ENCODE data around the gene ARMH4. TPM values are rescaled to one million over a fixed set of nuclear protein-coding genes. Genes with fewer than 3 reads are reported as not detected.

ARMH4 gene
- total RNA-seq, 6 experiments from 2014 or later = 2.6 to 6.5 (median 3.7) TPM

DNA sequence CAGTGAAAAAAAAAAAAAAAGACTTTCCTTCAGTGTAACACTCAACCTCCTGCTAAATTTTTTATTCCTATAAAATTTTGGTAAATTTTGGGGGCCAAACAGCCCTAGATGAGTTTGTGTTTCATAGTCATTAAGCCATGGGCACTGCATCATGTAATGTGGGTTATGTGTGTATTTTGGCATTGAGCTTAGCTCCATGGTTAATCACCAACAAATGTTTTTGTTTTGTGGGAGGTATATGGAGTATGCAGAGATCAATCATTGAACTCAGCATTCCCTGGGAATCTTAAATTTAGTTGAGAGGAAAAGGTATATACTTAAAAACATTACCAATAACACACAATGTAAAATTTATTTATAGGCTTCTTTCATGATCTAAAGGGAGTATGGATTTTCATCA, 8.5 kb upstream of the ARMH4 start:
- Mint-ChIP-seq H3K4me3 (no peak overlapping the region), H3K27me3 (ENCODE audit: insufficient read depth) (peaks cover 18% of the 10 kb centered on the region), H3K36me3 (ENCODE audit: low read depth) (no peaks in the 10 kb centered on the region), H3K4me1 (ENCODE audit: low read depth) (peaks cover 2% of the 10 kb centered on the region), H3K9me3 (no peaks in the 10 kb centered on the region), H3K27ac (no peak overlapping the region)
- DNase-seq = no peak
- no peak for TF ChIP-seq CTCF (IDR thresholded peaks at IDR 0.05)

DNA sequence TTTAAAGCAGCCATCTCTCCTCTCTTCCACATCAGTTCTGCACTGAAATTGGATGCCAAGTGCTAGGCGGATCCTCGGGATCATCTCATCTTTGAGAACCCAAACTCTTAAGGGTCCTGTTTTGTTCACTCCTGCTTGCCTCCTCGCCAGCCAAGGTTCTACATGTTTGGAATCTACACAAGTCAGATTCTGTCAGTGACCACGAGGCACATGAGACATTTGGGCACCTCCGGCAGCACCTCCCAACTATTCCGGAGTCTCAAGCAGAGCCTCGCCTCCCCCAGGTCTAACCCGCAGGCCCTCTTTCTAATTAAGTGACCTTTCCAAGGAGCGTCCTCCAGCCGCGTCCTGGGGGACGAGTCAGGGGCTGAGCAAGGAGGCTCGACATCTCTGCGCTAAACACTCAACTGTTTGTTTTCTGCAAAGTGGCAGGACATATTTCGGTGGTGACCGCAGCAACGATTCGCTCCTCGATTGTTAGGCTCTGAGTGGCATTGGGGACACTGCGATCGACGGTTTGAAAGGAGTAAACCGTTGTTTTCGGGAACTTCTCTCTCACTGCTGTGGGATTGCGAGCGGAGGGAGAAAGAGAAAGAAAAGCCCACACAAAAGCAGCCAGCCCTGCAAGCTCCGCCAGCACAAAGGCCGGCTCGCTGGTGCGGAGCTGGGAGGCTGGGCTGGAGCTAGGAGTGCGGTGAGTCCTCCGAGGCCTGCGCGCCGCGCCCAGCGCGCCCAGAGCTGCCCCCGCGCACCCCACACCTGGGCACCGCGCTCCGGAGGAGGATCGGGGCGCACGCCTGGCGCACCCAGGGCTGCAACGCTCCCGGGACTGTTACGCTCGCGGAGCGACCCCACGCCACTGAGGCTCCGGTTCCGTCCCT, 640 bp downstream of the ARMH4 start:
- H3K27me3 Mint-ChIP-seq (ENCODE audit: insufficient read depth) = peaks cover 13% of the 10 kb centered on the region
- peak overlapping the region; percentile 87 for H3K4me3 Mint-ChIP-seq
- TF ChIP-seq CTCF (IDR thresholded peaks at IDR 0.05) = no peak
- peak; percentile 3 for DNase-seq
- H3K36me3 Mint-ChIP-seq (ENCODE audit: low read depth) = no peaks in the 10 kb centered on the region
- no peak overlapping the region for H3K27ac Mint-ChIP-seq
- peaks cover 14% of the 10 kb centered on the region for H3K4me1 Mint-ChIP-seq (ENCODE audit: low read depth)
- no peaks in the 10 kb centered on the region for H3K9me3 Mint-ChIP-seq

DNA sequence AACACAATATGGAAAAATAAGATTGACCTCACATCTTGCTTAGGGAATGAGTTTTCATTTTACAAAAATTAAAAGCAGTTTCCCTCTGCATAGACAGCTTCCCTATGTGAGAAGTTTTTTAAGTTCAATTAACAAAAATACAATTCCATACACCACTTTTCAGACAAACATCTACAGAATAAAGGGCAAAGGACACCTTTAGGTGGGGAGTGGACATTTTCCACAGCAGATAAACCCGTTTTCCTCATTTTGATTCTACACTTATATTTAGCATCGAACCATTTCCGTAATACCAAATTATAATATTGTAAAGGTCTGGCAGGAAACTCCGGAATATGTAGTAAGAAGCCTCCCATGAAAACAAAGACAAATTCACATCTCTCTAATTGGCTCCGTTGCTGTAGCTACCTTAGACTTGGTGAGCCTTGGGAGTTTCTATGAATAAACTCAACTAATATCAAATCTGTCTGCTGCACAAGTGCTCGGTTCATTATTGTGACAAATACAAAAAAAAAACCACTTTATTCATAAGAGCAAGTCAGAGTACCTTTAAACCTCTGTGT, 1.7 kb downstream of the ARMH4 start:
- no peak overlapping the region for H3K4me3 Mint-ChIP-seq
- no peak for DNase-seq
- no peaks in the 10 kb centered on the region for H3K36me3 Mint-ChIP-seq (ENCODE audit: low read depth)
- H3K4me1 Mint-ChIP-seq (ENCODE audit: low read depth) = peaks cover 14% of the 10 kb centered on the region
- no peak overlapping the region for H3K27ac Mint-ChIP-seq
- H3K27me3 Mint-ChIP-seq (ENCODE audit: insufficient read depth) = peaks cover 17% of the 10 kb centered on the region
- H3K9me3 Mint-ChIP-seq = no peaks in the 10 kb centered on the region
- no peak for TF ChIP-seq CTCF (IDR thresholded peaks at IDR 0.05)

- TF ChIP-seq CTCF (IDR thresholded peaks at IDR 0.05) = no peak
- Mint-ChIP-seq H3K4me1 (ENCODE audit: low read depth) (peaks cover 14% of the 10 kb centered on the region), H3K9me3 (no peaks in the 10 kb centered on the region), H3K27ac (no peak overlapping the region), H3K27me3 (ENCODE audit: insufficient read depth) (peaks cover 17% of the 10 kb centered on the region), H3K4me3 (no peak overlapping the region), H3K36me3 (ENCODE audit: low read depth) (no peaks in the 10 kb centered on the region)
- DNase-seq = no peak
Measured at GRCh38 chr14:58149196-58149595, 2.8 kb downstream of the ARMH4 start.

DNA sequence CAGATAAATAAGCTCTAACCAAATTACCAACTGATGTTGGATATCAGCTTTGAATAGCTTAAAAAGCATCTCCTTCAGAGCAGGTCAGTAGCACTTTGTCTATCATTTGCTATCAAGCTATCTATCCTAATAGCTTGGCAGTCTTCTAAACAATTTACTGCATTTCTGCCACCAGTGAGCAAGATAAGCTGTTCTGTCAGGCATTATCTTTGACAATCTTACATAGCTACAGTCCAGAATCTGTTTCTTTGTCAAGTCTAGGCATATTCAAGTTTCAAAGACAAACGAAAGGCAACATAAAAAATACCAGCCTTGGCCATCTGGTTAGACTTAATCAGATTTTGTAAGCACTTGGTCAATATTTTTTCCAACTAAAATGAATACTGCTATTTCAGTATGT, 5.6 kb downstream of the ARMH4 start:
- no peak for TF ChIP-seq CTCF (IDR thresholded peaks at IDR 0.05)
- no peak for DNase-seq
- Mint-ChIP-seq H3K4me3 (no peak overlapping the region), H3K36me3 (ENCODE audit: low read depth) (no peaks in the 10 kb centered on the region), H3K9me3 (no peaks in the 10 kb centered on the region), H3K4me1 (ENCODE audit: low read depth) (peaks cover 6% of the 10 kb centered on the region), H3K27me3 (ENCODE audit: insufficient read depth) (peaks cover 20% of the 10 kb centered on the region), H3K27ac (no peak overlapping the region)

Measured in HFFc6 (cell line).